ENCODE results near the gene WDR73. TPM values are rescaled to one million over a fixed set of nuclear protein-coding genes. Genes with fewer than 3 reads are reported as not detected.

WDR73 gene
- total RNA-seq, 1 experiment from 2014 or later = 35.6 TPM

DNA sequence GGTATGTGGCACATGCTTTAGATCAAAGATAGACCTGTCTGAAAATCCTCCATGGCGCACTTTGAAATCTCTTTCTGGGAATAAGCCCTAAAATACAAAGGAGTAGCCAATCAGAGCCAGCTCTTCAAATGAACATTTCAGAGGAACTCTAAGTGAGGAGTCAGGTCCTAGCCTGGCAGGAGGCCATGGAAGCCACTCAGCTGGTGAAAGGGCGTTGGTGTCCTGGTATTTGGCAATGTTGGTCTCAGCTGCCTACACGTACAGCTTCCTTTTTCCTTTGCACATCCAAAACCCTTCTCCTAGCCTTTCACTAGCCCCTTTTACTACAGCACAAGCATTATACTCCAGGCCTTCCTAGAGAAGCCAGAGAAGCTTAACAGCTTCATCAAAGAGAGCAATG, 5.5 kb downstream of the WDR73 start:
- Histone ChIP-seq H3K4me1 (ENCODE audit: control insufficient read depth in 1 of 2, insufficient read depth in 2 of 2, low read length in 2 of 2) (peaks cover 6 to 24% of the 10 kb centered on the region in 2 experiments; a peak in 3 of 4 replicates), H3K9ac (ENCODE audit: low read length) (no peak overlapping the region), H3K9me2 (ENCODE audit: insufficient read depth) (no peaks in the 10 kb centered on the region), H3K9me3 (ENCODE audit: control insufficient read depth in 1 of 2, insufficient read depth in 1 of 2, low read depth in 1 of 2, low read length in 2 of 2) (no peaks in the 10 kb centered on the region), H4K20me1 (ENCODE audit: insufficient read depth) (no peaks in the 10 kb centered on the region), H3K27me3 (ENCODE audit: insufficient read depth, low read length) (no peaks in the 10 kb centered on the region), H2AFZ (ENCODE audit: low read depth, low read length, poor library complexity, severe bottlenecking) (no peak overlapping the region), H3K36me3 (ENCODE audit: control insufficient read depth in 1 of 2, insufficient read depth in 2 of 2, low read length in 2 of 2) (peaks cover 56 to 70% of the 10 kb centered on the region in 2 experiments), H3K79me2 (ENCODE audit: insufficient read depth, low read length) (peaks cover 36% of the 10 kb centered on the region), H3K4me3 (replicated peaks in 1 of 2; ENCODE audit: low read depth in 1 of 2, low read length in 2 of 2) (no peak overlapping the region), H3K27ac (ENCODE audit: low read depth, low read length) (no peak overlapping the region), H3K4me2 (ENCODE audit: low read length) (no peak overlapping the region)
- BruUV-seq (replicated peaks) = no TSS peak
- DNase-seq (ENCODE audit: low read depth, low spot score) = no peak
- RAD21 ChIA-PET (ENCODE audit: low non-redundant PET in 1 of 2, low total read pairs in 2 of 2, uncharacterized antibody in 2 of 2, unreplicated experiment in 2 of 2) = no interaction called here
- intact Hi-C loops (cut with micrococcal nuclease) = no loop called here
- CTCF ChIA-PET = no interaction called here
- ATAC-seq = no peak
- POLR2A ChIA-PET = no interaction called here
- no peak for TF ChIP-seq POLR2AphosphoS5 (IDR thresholded peaks at IDR 0.05; ENCODE audit: low read depth, low read length)
- TF ChIP-seq ZNF274 (IDR thresholded peaks at IDR 0.05; ENCODE audit: low read depth, low read length) = no peak
- TF ChIP-seq, protein P1, sequence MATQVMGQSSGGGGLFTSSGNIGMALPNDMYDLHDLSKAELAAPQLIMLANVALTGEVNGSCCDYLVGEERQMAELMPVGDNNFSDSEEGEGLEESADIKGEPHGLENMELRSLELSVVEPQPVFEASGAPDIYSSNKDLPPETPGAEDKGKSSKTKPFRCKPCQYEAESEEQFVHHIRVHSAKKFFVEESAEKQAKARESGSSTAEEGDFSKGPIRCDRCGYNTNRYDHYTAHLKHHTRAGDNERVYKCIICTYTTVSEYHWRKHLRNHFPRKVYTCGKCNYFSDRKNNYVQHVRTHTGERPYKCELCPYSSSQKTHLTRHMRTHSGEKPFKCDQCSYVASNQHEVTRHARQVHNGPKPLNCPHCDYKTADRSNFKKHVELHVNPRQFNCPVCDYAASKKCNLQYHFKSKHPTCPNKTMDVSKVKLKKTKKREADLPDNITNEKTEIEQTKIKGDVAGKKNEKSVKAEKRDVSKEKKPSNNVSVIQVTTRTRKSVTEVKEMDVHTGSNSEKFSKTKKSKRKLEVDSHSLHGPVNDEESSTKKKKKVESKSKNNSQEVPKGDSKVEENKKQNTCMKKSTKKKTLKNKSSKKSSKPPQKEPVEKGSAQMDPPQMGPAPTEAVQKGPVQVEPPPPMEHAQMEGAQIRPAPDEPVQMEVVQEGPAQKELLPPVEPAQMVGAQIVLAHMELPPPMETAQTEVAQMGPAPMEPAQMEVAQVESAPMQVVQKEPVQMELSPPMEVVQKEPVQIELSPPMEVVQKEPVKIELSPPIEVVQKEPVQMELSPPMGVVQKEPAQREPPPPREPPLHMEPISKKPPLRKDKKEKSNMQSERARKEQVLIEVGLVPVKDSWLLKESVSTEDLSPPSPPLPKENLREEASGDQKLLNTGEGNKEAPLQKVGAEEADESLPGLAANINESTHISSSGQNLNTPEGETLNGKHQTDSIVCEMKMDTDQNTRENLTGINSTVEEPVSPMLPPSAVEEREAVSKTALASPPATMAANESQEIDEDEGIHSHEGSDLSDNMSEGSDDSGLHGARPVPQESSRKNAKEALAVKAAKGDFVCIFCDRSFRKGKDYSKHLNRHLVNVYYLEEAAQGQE (IDR thresholded peaks at IDR 0.05; ENCODE audit: low read depth) = no peak
- TF ChIP-seq TCF7L2 (IDR thresholded peaks at IDR 0.05; ENCODE audit: borderline replicate concordance, extremely low read depth, insufficient read depth, insufficient read length) = no peak
- TF ChIP-seq, protein P2, sequence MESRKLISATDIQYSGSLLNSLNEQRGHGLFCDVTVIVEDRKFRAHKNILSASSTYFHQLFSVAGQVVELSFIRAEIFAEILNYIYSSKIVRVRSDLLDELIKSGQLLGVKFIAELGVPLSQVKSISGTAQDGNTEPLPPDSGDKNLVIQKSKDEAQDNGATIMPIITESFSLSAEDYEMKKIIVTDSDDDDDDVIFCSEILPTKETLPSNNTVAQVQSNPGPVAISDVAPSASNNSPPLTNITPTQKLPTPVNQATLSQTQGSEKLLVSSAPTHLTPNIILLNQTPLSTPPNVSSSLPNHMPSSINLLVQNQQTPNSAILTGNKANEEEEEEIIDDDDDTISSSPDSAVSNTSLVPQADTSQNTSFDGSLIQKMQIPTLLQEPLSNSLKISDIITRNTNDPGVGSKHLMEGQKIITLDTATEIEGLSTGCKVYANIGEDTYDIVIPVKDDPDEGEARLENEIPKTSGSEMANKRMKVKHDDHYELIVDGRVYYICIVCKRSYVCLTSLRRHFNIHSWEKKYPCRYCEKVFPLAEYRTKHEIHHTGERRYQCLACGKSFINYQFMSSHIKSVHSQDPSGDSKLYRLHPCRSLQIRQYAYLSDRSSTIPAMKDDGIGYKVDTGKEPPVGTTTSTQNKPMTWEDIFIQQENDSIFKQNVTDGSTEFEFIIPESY (IDR thresholded peaks at IDR 0.05; ENCODE audit: extremely low read depth, insufficient replicate concordance, low read length) = no peak
